ENCODE results near the gene SPRR5.

The SPRR5 gene, protein sequence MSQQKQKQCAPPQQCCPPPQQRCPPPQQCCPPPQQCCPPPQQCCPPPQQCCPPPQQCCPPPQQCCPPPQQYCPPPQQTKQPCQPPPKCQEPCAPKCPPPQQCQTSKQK

DNA sequence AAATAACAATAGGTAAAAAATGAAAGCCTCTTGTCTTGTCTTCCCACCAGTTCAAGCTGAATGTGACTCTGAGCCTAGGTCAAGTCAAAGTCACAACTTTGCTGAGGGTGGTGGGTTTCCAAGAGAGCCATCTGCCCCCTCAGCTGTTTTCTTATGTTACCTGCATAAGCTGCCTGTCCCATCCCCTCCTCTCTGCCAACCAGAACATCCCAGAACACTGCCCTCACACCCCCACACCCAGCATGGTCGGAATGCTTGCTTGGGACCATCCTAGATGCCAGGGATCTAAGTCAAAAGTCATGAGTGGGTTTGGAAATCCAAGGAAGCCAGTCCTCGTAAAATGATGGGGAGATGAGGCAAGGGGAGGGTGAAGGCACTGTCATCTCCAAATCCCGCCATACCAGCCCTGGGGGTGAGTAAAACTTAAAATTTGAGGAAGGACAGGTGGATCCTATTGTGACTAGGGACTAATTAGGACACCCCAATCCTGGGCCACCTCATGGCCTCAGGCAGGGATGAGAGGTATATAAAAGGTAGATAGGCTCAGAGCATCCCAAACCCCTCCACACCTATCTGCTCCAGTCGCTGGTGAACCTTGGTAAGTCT lies at the start of gene SPRR5:
Gene SPRR5, plus strand, starts transcription at position 556 of the 606 bp plus-strand sequence. CDS start 1,349 bp downstream, outside the sequence.
- DNase-seq, result no peak
- TF ChIP-seq GATA1 (IDR thresholded peaks at IDR 0.05; ENCODE audit: low read depth, low read length) (no peak), POLR2A (IDR thresholded peaks at IDR 0.05; ENCODE audit: low read length) (no peak)

DNA sequence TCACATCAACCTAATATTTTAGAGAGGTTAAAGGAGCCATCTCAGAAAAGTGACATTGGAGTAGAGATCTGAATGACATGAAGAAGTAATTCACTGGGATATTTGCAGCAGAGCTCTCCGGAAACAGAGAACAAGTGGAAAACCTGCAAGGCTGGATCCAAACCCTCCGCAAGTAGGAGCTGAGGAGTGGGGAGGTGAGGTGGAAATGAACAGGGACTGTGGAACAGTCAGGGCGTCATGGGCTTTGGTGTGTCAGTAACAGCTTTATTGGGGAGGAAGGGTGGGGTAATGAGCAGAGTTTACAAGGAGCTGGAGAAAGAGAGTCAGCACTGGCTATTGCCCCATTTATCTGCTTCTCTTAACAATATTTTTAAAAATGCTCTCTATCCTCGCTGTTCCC lies 48.0 kb upstream of the SPRR5 start:
- TF ChIP-seq GATA1 (IDR thresholded peaks at IDR 0.05; ENCODE audit: low read depth, low read length) (no peak), POLR2A (IDR thresholded peaks at IDR 0.05; ENCODE audit: low read length) (no peak)
- DNase-seq, result no peak

DNA sequence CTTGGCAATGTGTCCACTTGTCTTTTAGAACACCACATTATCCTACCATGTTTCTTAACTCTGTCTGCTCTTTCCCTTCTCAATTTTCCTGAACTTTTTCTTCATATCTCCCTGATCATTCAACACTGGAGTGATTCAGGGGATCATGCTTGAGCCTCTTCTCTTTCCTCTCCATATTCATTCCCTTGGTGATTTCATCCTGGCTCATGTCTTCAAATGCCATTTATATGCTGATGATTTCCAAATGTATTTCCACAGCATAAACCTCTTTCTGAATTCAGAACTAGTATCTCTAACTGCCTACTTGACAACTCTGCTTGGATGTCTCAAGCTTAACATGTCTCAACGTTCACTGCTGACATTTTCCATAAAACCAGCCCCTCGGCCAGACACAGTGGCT lies 47.1 kb upstream of the SPRR5 start:
- DNase-seq, result no peak
- no peak for TF ChIP-seq GATA1 (IDR thresholded peaks at IDR 0.05; ENCODE audit: low read depth, low read length)
- no peak for TF ChIP-seq POLR2A (IDR thresholded peaks at IDR 0.05; ENCODE audit: low read length)

DNA sequence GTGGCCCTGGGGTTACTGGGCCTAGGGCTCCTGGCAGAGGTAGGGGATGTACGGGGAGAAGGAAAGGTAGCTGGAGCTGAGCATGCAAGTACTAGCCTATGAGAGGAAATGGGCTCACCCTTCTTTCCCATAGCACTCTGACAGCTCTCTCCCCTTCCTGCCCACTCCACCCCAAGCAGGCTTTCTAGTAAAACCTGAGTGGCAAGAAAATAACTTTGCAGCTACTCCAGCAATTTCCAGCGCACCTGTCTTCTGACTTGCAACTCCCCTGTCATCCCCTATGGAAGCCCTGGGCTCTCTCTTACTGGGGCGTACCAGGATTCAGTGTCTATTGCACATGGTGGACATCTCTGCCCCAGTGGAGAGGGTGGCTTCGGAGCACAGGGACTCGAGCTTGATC lies 45.4 kb upstream of the SPRR5 start:
- TF ChIP-seq GATA1 (IDR thresholded peaks at IDR 0.05; ENCODE audit: low read depth, low read length), result no peak
- no peak for TF ChIP-seq POLR2A (IDR thresholded peaks at IDR 0.05; ENCODE audit: low read length)
- no peak for DNase-seq

DNA sequence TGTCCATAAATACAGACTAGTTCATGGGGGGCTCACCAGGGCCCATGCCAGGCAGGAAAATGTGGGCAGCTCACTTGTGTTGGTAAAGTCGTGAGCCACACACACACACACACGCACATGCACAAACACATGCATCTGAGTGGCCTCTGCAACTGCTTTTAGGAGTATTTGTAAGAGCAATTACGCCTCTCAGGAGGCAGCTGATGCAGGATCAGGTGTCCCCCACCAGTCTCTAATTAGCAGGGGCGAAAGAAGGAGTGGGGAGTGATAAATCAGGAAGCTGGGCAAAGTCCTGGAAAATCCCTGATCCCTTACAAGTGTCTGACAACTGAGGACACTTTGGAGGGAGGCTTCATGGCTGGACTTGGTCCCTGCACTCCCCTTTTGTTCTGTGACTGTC lies 44.4 kb upstream of the SPRR5 start:
- TF ChIP-seq POLR2A (IDR thresholded peaks at IDR 0.05; ENCODE audit: low read length) (no peak), GATA1 (IDR thresholded peaks at IDR 0.05; ENCODE audit: low read depth, low read length) (no peak)
- DNase-seq, result no peak

DNA sequence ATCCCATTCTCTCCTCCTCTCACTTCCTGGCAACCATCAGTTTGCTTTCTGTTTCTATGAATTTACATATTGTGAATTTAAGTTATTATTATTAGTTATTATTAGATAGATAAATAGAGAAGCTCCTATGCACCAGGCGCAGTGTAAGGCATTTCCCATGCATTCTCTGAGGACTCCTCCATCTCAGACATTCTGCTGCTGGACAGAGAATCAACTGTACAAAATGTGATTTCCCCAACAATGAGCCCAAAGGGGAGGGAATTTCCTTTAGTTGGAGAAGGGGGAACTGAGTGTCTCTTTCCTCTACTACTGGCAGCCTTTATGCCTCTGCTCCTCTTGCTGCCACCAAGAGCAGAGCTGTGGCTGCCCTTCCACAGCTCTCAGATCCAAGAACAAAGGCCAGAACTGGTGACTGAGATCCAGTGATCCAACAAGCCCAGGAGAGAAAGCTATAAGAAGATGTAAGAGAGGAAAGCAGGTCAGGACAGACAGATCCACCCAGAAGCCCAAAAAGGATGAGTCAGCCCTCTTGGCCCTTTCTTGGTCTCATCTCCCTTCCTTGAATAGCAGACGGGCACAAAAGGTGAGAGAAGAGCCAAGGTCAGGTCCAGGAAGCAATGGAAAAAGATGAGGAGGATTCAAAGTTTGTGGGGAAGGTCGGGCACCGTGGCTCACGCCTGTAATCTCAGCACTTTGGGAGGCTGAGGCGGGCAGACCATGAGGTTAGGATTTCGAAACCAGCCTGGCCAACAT lies 42.1 kb upstream of the SPRR5 start:
- no peak for TF ChIP-seq GATA1 (IDR thresholded peaks at IDR 0.05; ENCODE audit: low read depth, low read length)
- TF ChIP-seq POLR2A (IDR thresholded peaks at IDR 0.05; ENCODE audit: low read length), result no peak
- no peak for DNase-seq

DNA sequence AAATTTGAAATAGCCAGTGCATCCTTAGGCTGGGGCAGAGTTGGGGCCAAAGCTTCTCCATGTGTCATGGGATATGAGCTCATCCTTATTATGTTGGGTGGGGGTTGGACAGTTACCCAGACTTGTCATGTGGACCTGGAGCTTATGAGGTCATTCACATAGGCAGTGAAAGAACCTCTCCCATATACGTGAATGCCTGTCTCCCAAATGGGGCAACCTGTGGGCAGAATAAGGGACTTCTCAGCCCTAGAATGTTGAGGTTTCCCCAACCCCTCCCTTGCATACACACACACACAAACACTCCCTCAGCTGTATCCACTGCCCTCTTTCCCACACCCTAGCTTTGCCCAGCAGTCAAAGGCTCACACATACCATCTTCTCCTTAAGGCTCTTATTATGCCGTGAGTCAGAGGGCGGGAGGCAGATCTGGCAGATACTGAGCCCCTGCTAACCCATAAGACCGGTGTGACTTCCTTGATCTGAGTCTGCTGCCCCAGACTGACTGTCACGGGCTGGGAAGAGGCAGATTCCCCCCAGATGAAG lies 40.9 kb upstream of the SPRR5 start:
- peak in 1 of 2 experiments; percentile 22 for DNase-seq
- TF ChIP-seq GATA1 (IDR thresholded peaks at IDR 0.05; ENCODE audit: low read depth, low read length), result no peak
- no peak for TF ChIP-seq POLR2A (IDR thresholded peaks at IDR 0.05; ENCODE audit: low read length)

DNA sequence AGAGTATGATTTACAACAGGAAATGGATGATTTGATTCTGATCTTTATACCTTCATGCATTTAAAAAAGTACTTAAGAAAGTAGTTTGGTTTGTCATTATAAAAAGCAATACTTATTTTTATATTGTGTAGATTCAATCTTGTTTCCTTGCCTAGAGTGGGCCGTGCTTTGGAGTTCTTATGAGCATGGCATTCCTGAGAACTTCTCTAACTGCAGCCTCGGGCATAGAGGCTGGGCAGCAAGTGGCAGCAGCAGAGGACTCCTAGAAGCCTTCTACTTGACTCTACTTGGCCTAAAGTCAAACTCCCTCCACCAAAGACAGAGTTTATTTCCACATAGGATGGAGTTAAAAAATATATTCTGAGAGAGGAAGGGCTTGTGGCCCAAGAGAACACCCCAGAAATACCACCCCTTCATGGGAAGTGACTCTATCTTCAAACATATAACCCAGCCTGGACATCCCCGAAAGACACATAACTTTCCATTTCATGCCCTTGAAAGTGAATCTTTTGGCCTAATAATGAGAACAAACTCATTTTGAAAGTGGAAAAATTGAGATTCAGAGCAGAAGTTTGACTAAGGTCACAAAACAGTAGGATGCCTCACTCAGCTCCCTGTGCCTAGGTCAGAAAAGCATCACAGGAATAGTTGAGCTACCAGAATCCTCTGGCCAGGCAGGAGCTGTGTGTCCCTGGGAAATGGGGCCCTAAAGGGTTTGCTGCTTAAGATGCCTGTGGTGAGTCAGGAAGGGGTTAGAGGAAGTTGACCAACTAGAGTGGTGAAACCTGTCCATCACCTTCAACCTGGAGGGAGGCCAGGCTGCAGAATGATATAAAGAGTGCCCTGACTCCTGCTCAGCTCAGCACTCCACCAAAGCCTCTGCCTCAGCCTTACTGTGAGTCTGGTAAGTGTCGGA lies 39.1 kb upstream of the SPRR5 start, which contains the start of gene IVL:
Gene IVL, plus strand, starts transcription at position 861 of the 916 bp plus-strand sequence. CDS start 1,252 bp downstream, outside the sequence.
- TF ChIP-seq GATA1 (IDR thresholded peaks at IDR 0.05; ENCODE audit: low read depth, low read length) (no peak), POLR2A (IDR thresholded peaks at IDR 0.05; ENCODE audit: low read length) (no peak)
- no peak for DNase-seq

DNA sequence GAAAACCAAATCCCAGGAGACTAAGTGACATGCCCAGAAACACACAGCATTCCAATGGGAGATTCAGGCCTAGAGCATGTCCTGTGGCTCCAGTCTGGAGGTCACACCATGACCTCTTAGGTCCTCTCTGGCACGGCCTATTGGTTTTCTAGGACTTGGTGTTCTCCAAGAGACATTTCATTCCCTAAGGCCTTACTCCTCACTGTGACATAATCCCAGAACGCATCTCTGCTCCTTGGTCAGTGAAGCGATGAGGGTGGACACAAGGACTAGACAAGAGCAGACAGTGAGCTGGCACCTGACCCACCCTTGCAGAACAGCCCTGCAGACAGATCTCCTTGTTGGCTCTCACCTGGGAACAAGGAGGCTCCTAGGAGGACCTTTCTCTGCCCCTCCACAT lies 37.8 kb upstream of the SPRR5 start:
- DNase-seq, result no peak
- TF ChIP-seq POLR2A (IDR thresholded peaks at IDR 0.05; ENCODE audit: low read length), result no peak
- TF ChIP-seq GATA1 (IDR thresholded peaks at IDR 0.05; ENCODE audit: low read depth, low read length), result no peak

DNA sequence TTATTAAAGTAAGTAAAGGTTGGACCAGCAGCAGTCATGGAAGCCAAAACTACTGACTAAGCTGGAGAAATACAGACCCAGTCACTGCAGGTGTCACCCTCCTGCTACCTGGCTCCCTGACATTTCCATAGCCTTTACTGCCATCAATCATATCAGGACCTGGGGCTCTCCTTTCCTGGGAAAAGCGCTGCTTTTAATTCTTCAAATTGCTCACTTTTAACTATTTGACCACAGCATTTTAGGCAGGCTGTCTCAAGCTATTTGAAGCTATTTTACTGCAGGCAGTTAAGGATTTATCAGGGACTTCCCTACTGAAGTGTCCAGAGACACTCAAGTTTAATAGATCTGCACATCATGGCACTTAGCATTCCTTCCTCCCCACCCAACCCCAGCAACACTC lies 34.5 kb upstream of the SPRR5 start:
- TF ChIP-seq GATA1 (IDR thresholded peaks at IDR 0.05; ENCODE audit: low read depth, low read length) (no peak), POLR2A (IDR thresholded peaks at IDR 0.05; ENCODE audit: low read length) (no peak)

DNA sequence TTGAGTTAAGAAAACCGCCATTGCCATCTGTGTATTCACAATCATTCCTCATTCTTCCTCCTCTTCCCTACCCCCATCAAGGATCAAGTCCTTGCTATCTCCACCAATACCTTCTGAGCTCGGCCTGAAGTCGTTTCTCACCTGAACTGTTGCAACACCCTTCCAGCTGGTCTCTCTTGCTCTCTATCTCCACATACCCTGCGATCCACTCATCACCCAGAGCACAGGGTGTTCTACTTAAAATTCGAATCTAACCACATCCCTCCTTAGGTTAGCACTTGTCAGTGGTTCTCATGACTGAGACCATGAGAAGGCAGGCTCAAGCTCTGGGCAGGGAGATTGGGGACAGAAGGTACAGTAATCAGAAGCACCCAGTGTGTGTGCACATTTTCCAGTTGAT lies 34.1 kb upstream of the SPRR5 start:
- no peak for TF ChIP-seq GATA1 (IDR thresholded peaks at IDR 0.05; ENCODE audit: low read depth, low read length)
- DNase-seq, result no peak

More for the DNA sequence above, 34.5 kb upstream of the SPRR5 start:
- no peak for DNase-seq

DNA sequence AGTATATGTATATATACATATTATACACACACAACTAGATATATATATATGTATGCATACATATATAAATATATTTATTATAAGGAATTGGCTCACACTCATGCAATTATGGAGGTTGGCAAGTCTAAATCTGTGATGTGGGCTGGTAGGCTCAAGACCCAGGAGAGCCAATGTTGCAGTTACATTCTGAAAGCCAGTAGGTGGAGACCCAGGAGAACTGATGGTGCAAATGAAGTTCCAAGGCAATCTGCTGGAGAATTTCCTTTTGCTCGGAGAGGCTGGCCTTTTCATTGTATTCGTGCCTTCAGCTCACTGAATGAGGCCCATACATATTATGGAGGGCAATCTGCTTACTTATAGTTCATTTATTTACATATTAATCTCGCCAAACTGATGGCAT lies 29.2 kb upstream of the SPRR5 start:
- TF ChIP-seq POLR2A (IDR thresholded peaks at IDR 0.05; ENCODE audit: low read length), result no peak
- no peak for TF ChIP-seq GATA1 (IDR thresholded peaks at IDR 0.05; ENCODE audit: low read depth, low read length)
- DNase-seq, result peak; percentile 18 to 33

DNA sequence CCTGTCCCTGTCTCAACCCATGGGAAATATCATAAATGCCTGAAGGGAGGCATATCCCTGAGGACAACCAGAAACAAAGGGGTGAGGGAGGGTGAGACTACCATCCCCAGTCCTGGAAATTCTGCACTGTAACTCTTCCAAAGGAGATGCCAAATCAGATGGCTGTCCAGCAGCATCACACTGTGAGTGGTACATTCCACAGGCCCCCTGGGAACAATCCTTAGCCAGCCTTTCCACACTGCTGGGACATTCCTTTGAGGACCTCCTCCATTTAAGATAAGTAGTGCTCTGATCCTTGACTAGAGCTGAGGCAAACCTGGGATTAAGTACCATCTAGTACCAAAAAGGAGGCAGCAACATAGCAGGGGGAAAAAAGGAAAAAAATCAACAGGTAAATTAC lies 27.9 kb upstream of the SPRR5 start:
- TF ChIP-seq POLR2A (IDR thresholded peaks at IDR 0.05; ENCODE audit: low read length) (no peak), GATA1 (IDR thresholded peaks at IDR 0.05; ENCODE audit: low read depth, low read length) (no peak)

More for the DNA sequence above, 27.9 kb upstream of the SPRR5 start:
- no peak for DNase-seq
